Measurements from ENCODE around the gene BABAM2. TPM values are rescaled to one million over a fixed set of nuclear protein-coding genes. Genes with fewer than 3 reads are reported as not detected.

Gene BABAM2
- total RNA-seq, 2 experiments from 2014 or later: 65.4 to 69.5 TPM

- Mint-ChIP-seq H3K4me1 (no peaks in the 10 kb centered on the region), H3K36me3 (no peaks in the 10 kb centered on the region), H3K9me3 (ENCODE audit: low read depth) (no peaks in the 10 kb centered on the region), H3K27me3 (no peaks in the 10 kb centered on the region), H3K4me3 (no peak overlapping the region), H3K27ac (no peak overlapping the region)
- ATAC-seq: no peak
- CTCF ChIA-PET: no interaction called here
- no peak for DNase-seq
Measured at GRCh38 chr2:28318023-28318422, 427.5 kb downstream of the BABAM2 start.

- no peak overlapping the region for H3K4me3 Mint-ChIP-seq
- no peaks in the 10 kb centered on the region for H3K36me3 Mint-ChIP-seq
- no peaks in the 10 kb centered on the region for H3K4me1 Mint-ChIP-seq
- DNase-seq (no peak), ATAC-seq (no peak)
- CTCF ChIA-PET: no interaction called here
- H3K27ac Mint-ChIP-seq: no peak overlapping the region
- H3K9me3 Mint-ChIP-seq (ENCODE audit: low read depth): no peaks in the 10 kb centered on the region
- H3K27me3 Mint-ChIP-seq: no peaks in the 10 kb centered on the region
Measured at GRCh38 chr2:28318462-28319117, 428.1 kb downstream of the BABAM2 start.

- H3K27ac Mint-ChIP-seq: no peak overlapping the region
- H3K9me3 Mint-ChIP-seq (ENCODE audit: low read depth): no peaks in the 10 kb centered on the region
- CTCF ChIA-PET: no interaction called here
- no peaks in the 10 kb centered on the region for H3K36me3 Mint-ChIP-seq
- H3K4me1 Mint-ChIP-seq: no peaks in the 10 kb centered on the region
- no peaks in the 10 kb centered on the region for H3K27me3 Mint-ChIP-seq
- no peak overlapping the region for H3K4me3 Mint-ChIP-seq
- no peak for ATAC-seq
- no peak for DNase-seq
Measured at GRCh38 chr2:28319118-28320008, 428.8 kb downstream of the BABAM2 start.

- CTCF ChIA-PET: no interaction called here
- Mint-ChIP-seq H3K9me3 (ENCODE audit: low read depth) (no peaks in the 10 kb centered on the region), H3K27ac (no peak overlapping the region), H3K4me3 (no peak overlapping the region), H3K27me3 (no peaks in the 10 kb centered on the region), H3K4me1 (no peaks in the 10 kb centered on the region), H3K36me3 (no peaks in the 10 kb centered on the region)
- no peak for ATAC-seq
- DNase-seq: no peak
Measured at GRCh38 chr2:28320009-28320365, 429.5 kb downstream of the BABAM2 start.

GRCh38 chr2:28320371-28320770, 429.8 kb downstream of the BABAM2 start:
- CTCF ChIA-PET: no interaction called here
- ATAC-seq (no peak), DNase-seq (no peak)
- no peak overlapping the region for H3K4me3 Mint-ChIP-seq
- H3K4me1 Mint-ChIP-seq: peaks cover 3% of the 10 kb centered on the region
- H3K36me3 Mint-ChIP-seq: no peaks in the 10 kb centered on the region
- no peaks in the 10 kb centered on the region for H3K27me3 Mint-ChIP-seq
- no peaks in the 10 kb centered on the region for H3K9me3 Mint-ChIP-seq (ENCODE audit: low read depth)
- no peak overlapping the region for H3K27ac Mint-ChIP-seq

GRCh38 chr2:28321426-28321825, 430.9 kb downstream of the BABAM2 start:
- CTCF ChIA-PET: no interaction called here
- Mint-ChIP-seq H3K27me3 (no peaks in the 10 kb centered on the region), H3K9me3 (ENCODE audit: low read depth) (no peaks in the 10 kb centered on the region), H3K36me3 (no peaks in the 10 kb centered on the region), H3K4me3 (no peak overlapping the region), H3K27ac (no peak overlapping the region), H3K4me1 (peaks cover 14% of the 10 kb centered on the region)
- no peak for ATAC-seq
- no peak for DNase-seq

GRCh38 chr2:28322051-28322450, 431.5 kb downstream of the BABAM2 start:
- ATAC-seq (no peak), DNase-seq (no peak)
- H3K36me3 Mint-ChIP-seq: no peaks in the 10 kb centered on the region
- no peak overlapping the region for H3K4me3 Mint-ChIP-seq
- no peak overlapping the region for H3K27ac Mint-ChIP-seq
- CTCF ChIA-PET: no interaction called here
- no peaks in the 10 kb centered on the region for H3K27me3 Mint-ChIP-seq
- H3K9me3 Mint-ChIP-seq (ENCODE audit: low read depth): no peaks in the 10 kb centered on the region
- peaks cover 18% of the 10 kb centered on the region for H3K4me1 Mint-ChIP-seq

GRCh38 chr2:28322456-28322855, 431.9 kb downstream of the BABAM2 start:
- ATAC-seq: no peak
- Mint-ChIP-seq H3K27ac (no peak overlapping the region), H3K27me3 (no peaks in the 10 kb centered on the region), H3K9me3 (ENCODE audit: low read depth) (no peaks in the 10 kb centered on the region), H3K4me3 (no peak overlapping the region), H3K36me3 (no peaks in the 10 kb centered on the region), H3K4me1 (peaks cover 19% of the 10 kb centered on the region)
- no peak for DNase-seq
- CTCF ChIA-PET: no interaction called here

GRCh38 chr2:28322981-28323396, 432.5 kb downstream of the BABAM2 start:
- no peaks in the 10 kb centered on the region for H3K36me3 Mint-ChIP-seq
- CTCF ChIA-PET: no interaction called here
- DNase-seq (no peak), ATAC-seq (no peak)
- no peak overlapping the region for H3K27ac Mint-ChIP-seq
- H3K9me3 Mint-ChIP-seq (ENCODE audit: low read depth): no peaks in the 10 kb centered on the region
- no peaks in the 10 kb centered on the region for H3K27me3 Mint-ChIP-seq
- H3K4me3 Mint-ChIP-seq: no peak overlapping the region
- peaks cover 25% of the 10 kb centered on the region for H3K4me1 Mint-ChIP-seq

- Mint-ChIP-seq H3K4me3 (no peak overlapping the region), H3K27ac (no peak overlapping the region), H3K27me3 (no peaks in the 10 kb centered on the region), H3K9me3 (ENCODE audit: low read depth) (no peaks in the 10 kb centered on the region), H3K4me1 (peaks cover 29% of the 10 kb centered on the region), H3K36me3 (peaks cover 8% of the 10 kb centered on the region)
- no peak for DNase-seq
- CTCF ChIA-PET: interaction anchor here (0.6 kb wide), 1 partner anchor 160 kb away, joined by 4 read pairs; no protein-coding TSS in a partner anchor
- ATAC-seq: no peak
Measured at GRCh38 chr2:28325173-28325566, 434.6 kb downstream of the BABAM2 start.

- ATAC-seq: peak; percentile 42
- no peak overlapping the region for H3K27ac Mint-ChIP-seq
- CTCF ChIA-PET: interaction anchor here (0.6 kb wide), 1 partner anchor 161 kb away, joined by 4 read pairs; no protein-coding TSS in a partner anchor
- H3K27me3 Mint-ChIP-seq: no peaks in the 10 kb centered on the region
- peaks cover 10% of the 10 kb centered on the region for H3K36me3 Mint-ChIP-seq
- no peak for DNase-seq
- no peaks in the 10 kb centered on the region for H3K9me3 Mint-ChIP-seq (ENCODE audit: low read depth)
- no peak overlapping the region for H3K4me3 Mint-ChIP-seq
- H3K4me1 Mint-ChIP-seq: peaks cover 29% of the 10 kb centered on the region
Measured at GRCh38 chr2:28325567-28326468, 435.3 kb downstream of the BABAM2 start.

- no peak overlapping the region for H3K27ac Mint-ChIP-seq
- CTCF ChIA-PET: no interaction called here
- DNase-seq (peak; percentile 35), ATAC-seq (no peak)
- peaks cover 29% of the 10 kb centered on the region for H3K4me1 Mint-ChIP-seq
- H3K4me3 Mint-ChIP-seq: no peak overlapping the region
- H3K36me3 Mint-ChIP-seq: peaks cover 13% of the 10 kb centered on the region
- no peaks in the 10 kb centered on the region for H3K27me3 Mint-ChIP-seq
- H3K9me3 Mint-ChIP-seq (ENCODE audit: low read depth): no peaks in the 10 kb centered on the region
Measured at GRCh38 chr2:28326469-28326805, 435.9 kb downstream of the BABAM2 start.

- H3K36me3 Mint-ChIP-seq: peaks cover 15% of the 10 kb centered on the region
- no peak overlapping the region for H3K4me3 Mint-ChIP-seq
- CTCF ChIA-PET: no interaction called here
- no peaks in the 10 kb centered on the region for H3K27me3 Mint-ChIP-seq
- H3K9me3 Mint-ChIP-seq (ENCODE audit: low read depth): no peaks in the 10 kb centered on the region
- peaks cover 29% of the 10 kb centered on the region for H3K4me1 Mint-ChIP-seq
- no peak for DNase-seq
- H3K27ac Mint-ChIP-seq: no peak overlapping the region
- no peak for ATAC-seq
Measured at GRCh38 chr2:28326881-28327505, 436.5 kb downstream of the BABAM2 start.

Data from activated CD8-positive, alpha-beta memory T cell treated with anti-CD3 and anti-CD28 coated beads, Interleukin-2, amount 10 ng/mL, durations not matched to agents 7 days and 5 days (primary cell).